T-helper 17 cell (primary cell): ENCODE measurements around the gene SELPLG. TPM values are rescaled to one million over a fixed set of nuclear protein-coding genes. Genes with fewer than 3 reads are reported as not detected.
A peak's percentile ranks its signal among the peaks of the same experiment; 100 is the strongest.
"Not testable (repeated sequence)": the region's sequence is repeated elsewhere in the genome, so short reads cannot be mapped to it uniquely, and the experiment has no call there.

Source experiments
- ATAC-seq: fragments of 150-1000 bp; cut with Tn5 transposase; 2 replicates; pipeline ENCODE4 v1.10.0; 2021; ENCODE audit warnings: mild to moderate bottlenecking, moderate library complexity
- DNase-seq, 3 donors: peaks; one replicate each; pipeline versions ENCODE4 v3.0.0 to v3.0.0-alpha.2; 2020 to 2021
- H3K9me3 ChIP-seq: one replicate; pipeline ENCODE4 v1.7.0; 2013; ENCODE audit warnings: low read length, mild to moderate bottlenecking; ENCODE audit not compliant: control insufficient read depth, poor library complexity, severe bottlenecking
- H3K27ac Mint-ChIP-seq: one replicate; pipeline ENCODE4 v1.8.0; 2022; ENCODE audit warnings: mild to moderate bottlenecking, moderate library complexity, mixed read lengths
- H3K27me3 Mint-ChIP-seq: one replicate; pipeline ENCODE4 v1.8.0; 2022; ENCODE audit warnings: mixed read lengths
- H3K36me3 Mint-ChIP-seq: one replicate; pipeline ENCODE4 v1.8.0; 2022; ENCODE audit warnings: low read depth, mixed read lengths
- H3K4me1 Mint-ChIP-seq: one replicate; pipeline ENCODE4 v1.8.0; 2022; ENCODE audit warnings: mild to moderate bottlenecking, mixed read lengths
- H3K4me3 Mint-ChIP-seq: one replicate; pipeline ENCODE4 v1.8.0; 2022; ENCODE audit warnings: mild to moderate bottlenecking, moderate library complexity, mixed read lengths
- total RNA-seq, 4 donors: library from RNA in 2 of 4; stranded (reverse) in 2 of 4; gene quantifications; one replicate each; pipeline ENCODE4 v1.2.3 and lab custom pipeline; 2022 to 2026

Gene SELPLG
- total RNA-seq, 2 donors from 2014 or later, result 91.3 to 131 TPM

GRCh38 chr12:108666401-108666881 is 32.7 kb upstream of the SELPLG start:
- Mint-ChIP-seq H3K27me3 (no peaks in the 10 kb centered on the region), H3K4me1 (peaks cover 12% of the 10 kb centered on the region), H3K4me3 (no peak overlapping the region), H3K27ac (no peak overlapping the region), H3K36me3 (no peaks in the 10 kb centered on the region)
- no peaks in the 10 kb centered on the region for H3K9me3 ChIP-seq
- ATAC-seq (no peak), DNase-seq (no peak)

- no peaks in the 10 kb centered on the region for H3K27me3 Mint-ChIP-seq
- H3K27ac Mint-ChIP-seq, result no peak overlapping the region
- DNase-seq, result no peak
- peaks cover 8% of the 10 kb centered on the region for H3K4me1 Mint-ChIP-seq
- no peak overlapping the region for H3K4me3 Mint-ChIP-seq
- no peak for ATAC-seq
- H3K9me3 ChIP-seq, result no peaks in the 10 kb centered on the region
- H3K36me3 Mint-ChIP-seq, result no peaks in the 10 kb centered on the region
Observed at GRCh38 chr12:108665608-108666202, 32.0 kb upstream of the SELPLG start.

GRCh38 chr12:108664338-108665258 is 30.9 kb upstream of the SELPLG start:
- peak; percentile 99 for ATAC-seq
- Mint-ChIP-seq H3K36me3 (no peaks in the 10 kb centered on the region), H3K4me3 (peak overlapping the region; percentile 19), H3K27me3 (no peaks in the 10 kb centered on the region), H3K27ac (peak overlapping the region; percentile 67), H3K4me1 (peaks cover 7% of the 10 kb centered on the region)
- DNase-seq, result peak; percentile 39 to 72 (median 58)
- H3K9me3 ChIP-seq, result no peaks in the 10 kb centered on the region

DNA sequence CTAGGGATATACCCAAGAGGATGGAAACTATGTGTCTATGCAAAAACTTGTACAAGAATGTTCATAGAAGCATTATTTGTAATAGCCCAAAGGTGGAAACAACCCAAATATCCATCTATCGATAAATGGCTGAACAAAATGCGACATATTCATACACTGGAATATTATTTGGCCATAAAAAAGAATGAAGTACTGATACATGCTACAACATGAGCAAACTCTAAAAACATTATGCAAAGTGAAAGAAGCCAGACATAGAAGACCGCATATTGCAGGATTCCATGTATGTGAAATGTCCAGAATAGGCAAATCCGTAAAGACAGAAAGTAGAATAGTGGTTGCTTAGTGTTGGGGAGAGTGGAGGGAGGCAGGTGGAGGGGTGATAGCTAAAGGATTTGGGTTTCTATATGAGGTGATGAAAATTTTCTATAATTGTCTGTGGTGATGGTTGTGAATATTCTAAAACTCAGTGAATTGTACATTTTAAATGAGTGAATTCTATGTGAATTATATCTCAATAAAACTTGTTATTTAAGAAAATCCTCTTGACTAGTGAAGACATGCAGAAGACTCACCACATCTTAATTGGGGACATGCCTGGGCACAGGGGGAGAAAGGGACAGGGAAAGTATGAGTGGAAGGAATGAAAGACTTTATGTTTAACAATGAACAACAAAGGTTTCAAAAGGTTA is 29.8 kb upstream of the SELPLG start:
- no peaks in the 10 kb centered on the region for H3K9me3 ChIP-seq
- H3K27ac Mint-ChIP-seq, result peak overlapping the region; percentile 67
- no peak for ATAC-seq
- no peak overlapping the region for H3K4me3 Mint-ChIP-seq
- H3K27me3 Mint-ChIP-seq, result no peaks in the 10 kb centered on the region
- H3K4me1 Mint-ChIP-seq, result peaks cover 7% of the 10 kb centered on the region
- DNase-seq, result no peak
- peaks cover 2% of the 10 kb centered on the region for H3K36me3 Mint-ChIP-seq

GRCh38 chr12:108658115-108658514 is 24.4 kb upstream of the SELPLG start:
- H3K27ac Mint-ChIP-seq, H3K4me3 Mint-ChIP-seq, H3K36me3 Mint-ChIP-seq, H3K4me1 Mint-ChIP-seq, ATAC-seq, H3K27me3 Mint-ChIP-seq, DNase-seq, H3K9me3 ChIP-seq: not testable (repeated sequence)

DNA sequence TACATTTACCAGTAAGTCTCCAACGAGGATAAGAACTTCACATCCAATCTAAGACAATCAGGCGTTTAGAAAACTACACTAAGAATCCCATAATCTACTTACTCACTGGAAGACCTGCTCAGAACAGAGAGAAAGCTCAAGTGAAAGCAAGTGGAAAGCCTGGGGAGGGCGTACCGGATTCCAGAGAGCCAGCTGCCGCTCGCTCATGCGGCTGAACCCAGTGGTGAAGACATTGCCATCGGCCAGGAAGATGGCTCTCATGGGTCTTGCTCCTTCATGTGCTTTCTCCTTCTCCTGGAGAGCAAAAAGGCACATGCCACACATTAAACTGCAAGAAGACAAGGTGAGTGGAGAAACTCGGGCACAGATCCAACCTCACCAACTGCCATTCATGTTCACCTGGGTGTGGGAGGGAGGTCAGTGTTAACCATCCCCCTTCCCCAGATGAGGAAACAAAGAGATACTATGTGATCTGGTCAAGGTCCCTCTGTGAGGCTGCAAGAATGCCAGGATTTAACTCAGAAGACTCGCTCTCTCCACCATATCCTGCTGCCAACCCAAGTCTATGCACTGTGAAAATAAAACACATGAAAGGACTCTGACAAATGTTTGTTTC is 23.5 kb upstream of the SELPLG start:
- H3K36me3 Mint-ChIP-seq, result peaks cover 2% of the 10 kb centered on the region
- DNase-seq, result no peak
- no peaks in the 10 kb centered on the region for H3K27me3 Mint-ChIP-seq
- H3K27ac Mint-ChIP-seq, result no peak overlapping the region
- H3K4me3 Mint-ChIP-seq, result no peak overlapping the region
- no peaks in the 10 kb centered on the region for H3K9me3 ChIP-seq
- H3K4me1 Mint-ChIP-seq, result peaks cover 5% of the 10 kb centered on the region
- no peak for ATAC-seq

GRCh38 chr12:108656247-108656646 is 22.6 kb upstream of the SELPLG start:
- not testable (repeated sequence) for H3K9me3 ChIP-seq, ATAC-seq, H3K36me3 Mint-ChIP-seq, H3K4me3 Mint-ChIP-seq, H3K27ac Mint-ChIP-seq, H3K27me3 Mint-ChIP-seq, DNase-seq, H3K4me1 Mint-ChIP-seq

GRCh38 chr12:108655812-108656175 is 22.1 kb upstream of the SELPLG start:
- H3K4me3 Mint-ChIP-seq, H3K27ac Mint-ChIP-seq, H3K36me3 Mint-ChIP-seq, H3K4me1 Mint-ChIP-seq, H3K9me3 ChIP-seq, H3K27me3 Mint-ChIP-seq, DNase-seq, ATAC-seq: not testable (repeated sequence)

- not testable (repeated sequence) for H3K4me3 Mint-ChIP-seq, DNase-seq, H3K36me3 Mint-ChIP-seq, H3K27ac Mint-ChIP-seq, H3K27me3 Mint-ChIP-seq, H3K9me3 ChIP-seq, ATAC-seq, H3K4me1 Mint-ChIP-seq
Observed at GRCh38 chr12:108654622-108655021, 20.9 kb upstream of the SELPLG start.

DNA sequence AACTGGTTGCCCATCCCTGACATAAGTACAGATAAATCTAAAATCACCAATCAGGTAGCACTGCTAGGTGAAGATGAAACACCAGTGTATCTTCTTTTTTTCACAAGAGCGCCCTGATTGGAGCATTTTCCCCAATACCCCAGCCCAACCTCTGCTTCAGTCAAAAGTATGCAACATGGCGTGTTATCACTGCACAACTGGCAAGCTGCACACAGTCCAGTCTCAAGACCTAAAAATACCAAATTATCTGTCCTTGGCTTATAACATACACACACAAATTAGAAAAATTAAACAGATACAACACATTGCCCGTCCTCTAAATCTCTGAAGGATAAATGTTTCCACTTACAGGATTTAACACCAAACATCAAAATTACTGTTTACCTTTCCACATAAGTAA is 20.2 kb upstream of the SELPLG start:
- no peak for ATAC-seq
- H3K27me3 Mint-ChIP-seq, result no peaks in the 10 kb centered on the region
- H3K4me3 Mint-ChIP-seq, result no peak overlapping the region
- H3K36me3 Mint-ChIP-seq, result peaks cover 2% of the 10 kb centered on the region
- no peak overlapping the region for H3K27ac Mint-ChIP-seq
- no peaks in the 10 kb centered on the region for H3K9me3 ChIP-seq
- peaks cover 8% of the 10 kb centered on the region for H3K4me1 Mint-ChIP-seq
- no peak for DNase-seq

DNA sequence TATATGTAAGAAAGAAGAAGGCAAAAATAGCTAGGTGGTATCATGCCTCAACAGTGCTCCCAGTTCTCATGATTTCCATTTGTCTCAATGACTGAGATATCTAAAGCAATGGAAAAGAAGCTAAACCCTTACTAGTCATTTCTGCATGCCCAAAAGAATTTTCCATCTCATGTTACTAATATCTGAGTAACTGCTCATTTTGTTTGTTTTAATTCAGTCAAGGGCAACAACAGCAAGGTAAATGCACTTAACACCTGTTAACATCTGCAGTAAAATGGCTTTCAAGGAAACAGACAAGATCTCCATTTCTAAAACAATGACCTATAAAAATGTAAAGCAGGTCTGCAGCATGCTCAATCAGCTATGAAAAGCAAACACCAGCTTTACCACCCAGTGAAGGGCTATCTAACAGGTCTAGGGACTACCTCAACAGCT is 19.4 kb upstream of the SELPLG start:
- Mint-ChIP-seq H3K4me3 (no peak overlapping the region), H3K36me3 (no peaks in the 10 kb centered on the region), H3K27me3 (no peaks in the 10 kb centered on the region), H3K4me1 (peaks cover 9% of the 10 kb centered on the region), H3K27ac (no peak overlapping the region)
- DNase-seq (no peak), ATAC-seq (no peak)
- no peaks in the 10 kb centered on the region for H3K9me3 ChIP-seq

DNA sequence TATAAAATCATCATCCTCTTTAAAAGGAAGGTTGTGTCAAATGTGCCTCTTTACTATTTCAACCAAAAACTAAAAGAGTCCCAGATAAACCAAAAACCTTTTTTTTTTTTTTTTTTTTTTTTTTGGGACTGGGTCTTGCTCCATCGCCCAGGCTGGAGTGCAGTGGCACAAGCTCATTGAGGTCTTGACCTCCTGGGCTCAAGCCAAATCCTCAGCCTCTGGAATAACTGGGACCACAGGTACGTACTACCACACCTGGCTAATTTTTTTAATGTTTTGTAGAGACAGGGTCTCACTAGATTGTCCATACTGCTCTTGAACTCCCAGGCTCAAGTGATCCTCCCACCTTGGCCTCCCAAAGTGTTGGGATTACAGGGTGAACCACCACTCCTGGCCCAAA is 16.4 kb upstream of the SELPLG start:
- no peak for DNase-seq
- Mint-ChIP-seq H3K27ac (peak overlapping the region; percentile 49), H3K36me3 (no peaks in the 10 kb centered on the region), H3K4me3 (no peak overlapping the region), H3K4me1 (peaks cover 29% of the 10 kb centered on the region), H3K27me3 (no peaks in the 10 kb centered on the region)
- no peak for ATAC-seq
- no peaks in the 10 kb centered on the region for H3K9me3 ChIP-seq

DNA sequence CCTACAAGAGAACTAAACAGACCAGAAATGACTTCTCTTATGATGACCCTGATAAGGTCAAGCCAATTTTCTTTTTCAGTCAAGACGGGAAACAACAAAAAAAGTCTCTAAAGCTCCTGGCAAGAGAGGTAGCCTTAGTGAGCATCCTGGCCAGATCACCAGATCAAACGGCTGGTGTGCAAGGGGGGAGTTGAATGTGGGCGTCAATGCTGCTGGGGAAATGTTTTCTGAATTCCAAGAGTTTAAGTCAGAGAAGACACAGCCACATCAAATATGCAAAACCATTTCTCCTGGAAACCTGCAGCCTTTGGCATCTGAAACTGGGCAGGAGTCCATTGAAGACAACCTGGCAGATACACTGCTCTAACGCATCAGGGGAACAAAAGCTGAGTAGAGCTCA is 16.0 kb upstream of the SELPLG start:
- H3K4me1 Mint-ChIP-seq, result peaks cover 29% of the 10 kb centered on the region
- H3K9me3 ChIP-seq, result no peaks in the 10 kb centered on the region
- ATAC-seq, result no peak
- peak overlapping the region; percentile 49 for H3K27ac Mint-ChIP-seq
- H3K27me3 Mint-ChIP-seq, result no peaks in the 10 kb centered on the region
- H3K36me3 Mint-ChIP-seq, result no peaks in the 10 kb centered on the region
- no peak overlapping the region for H3K4me3 Mint-ChIP-seq
- DNase-seq, result no peak
